Measurements from ENCODE around the gene MARK4.

Gene MARK4

DNA sequence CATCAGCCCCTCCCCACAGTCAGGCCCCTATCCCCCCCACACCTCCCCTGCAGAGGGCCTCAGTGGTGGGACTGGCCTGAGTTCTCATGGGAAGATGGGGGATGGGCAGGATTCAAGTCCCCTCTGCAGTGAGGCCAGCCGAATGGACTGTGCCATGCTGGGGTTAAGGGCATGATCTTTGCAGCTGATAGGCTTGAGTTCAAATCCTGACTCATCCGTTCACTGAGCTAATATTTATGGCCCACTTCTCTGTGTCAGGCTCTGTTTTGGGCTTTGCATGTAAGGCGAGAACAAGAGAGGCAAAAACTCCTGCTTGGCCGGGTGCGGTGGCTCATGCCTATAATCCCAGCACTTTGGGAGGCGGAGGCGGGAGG lies 20.7 kb downstream of the MARK4 start:
- no peak for DNase-seq (ENCODE audit: low spot score)

DNA sequence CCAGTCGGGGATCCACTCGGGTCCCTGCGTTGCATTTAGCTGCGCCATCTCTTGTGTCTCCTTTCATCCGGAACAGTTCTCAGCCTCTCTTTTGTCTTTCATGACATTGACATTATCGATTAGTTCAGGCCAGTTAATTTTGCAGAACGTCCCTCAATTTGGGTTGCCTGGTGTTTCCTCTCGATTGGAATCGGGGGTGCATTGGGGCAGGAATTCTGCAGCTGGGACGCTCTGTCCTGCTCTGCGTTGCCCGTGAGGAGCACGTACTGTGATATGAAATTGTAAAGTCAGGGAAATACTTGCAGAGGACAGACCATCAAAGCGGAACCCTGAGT lies 22.4 kb downstream of the MARK4 start:
- DNase-seq (ENCODE audit: low spot score): no peak

DNA sequence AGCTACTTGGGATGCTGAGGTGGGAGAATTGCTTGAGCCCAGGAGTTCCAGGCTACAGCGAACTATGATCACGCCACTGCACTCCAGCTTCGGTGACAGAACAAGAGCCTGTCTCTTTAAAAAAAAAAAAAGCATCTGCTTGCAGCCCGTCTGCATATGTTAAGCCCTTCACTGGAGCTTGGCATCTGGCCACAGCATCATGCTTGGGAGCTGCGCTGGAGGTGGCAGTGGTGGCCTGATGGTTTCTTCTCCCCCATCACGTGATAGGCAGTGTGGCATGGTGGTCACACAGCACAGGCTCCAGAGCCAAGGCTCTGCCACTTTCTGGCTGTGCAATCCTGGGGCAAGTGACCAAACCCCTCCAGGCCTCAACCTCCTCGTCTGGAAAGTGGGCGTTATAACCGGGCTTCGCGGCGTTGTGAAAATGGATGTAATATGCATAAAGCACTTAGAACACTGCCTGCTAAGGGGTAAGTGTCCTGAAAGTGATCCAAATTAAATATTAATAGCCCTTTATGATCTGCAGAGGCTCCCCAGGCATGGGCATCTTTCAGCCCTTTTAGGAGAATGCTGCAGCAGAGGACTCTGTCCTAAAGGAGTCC lies 24.4 kb downstream of the MARK4 start:
- no peak for DNase-seq (ENCODE audit: low spot score)

DNA sequence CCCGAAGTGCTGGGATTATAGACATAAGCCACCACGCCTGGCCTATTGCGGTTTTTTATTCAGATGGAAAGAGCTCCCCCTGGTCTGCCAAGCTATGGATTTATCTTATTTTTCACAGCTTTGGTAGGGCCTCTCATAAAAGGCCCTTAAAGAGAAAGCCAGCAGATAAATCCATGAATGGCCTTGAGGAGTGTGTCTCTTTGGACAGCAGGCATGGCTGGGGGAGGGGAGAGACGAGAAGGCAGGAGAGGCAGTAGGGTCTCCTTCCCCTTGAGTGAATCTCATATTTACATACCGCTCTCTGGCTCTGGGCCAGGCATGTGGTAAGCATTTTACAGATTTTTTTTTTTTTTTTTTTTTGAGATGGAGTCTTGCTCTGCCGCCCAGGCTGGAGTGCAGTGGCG lies 25.2 kb downstream of the MARK4 start:
- no peak for DNase-seq (ENCODE audit: low spot score)

DNA sequence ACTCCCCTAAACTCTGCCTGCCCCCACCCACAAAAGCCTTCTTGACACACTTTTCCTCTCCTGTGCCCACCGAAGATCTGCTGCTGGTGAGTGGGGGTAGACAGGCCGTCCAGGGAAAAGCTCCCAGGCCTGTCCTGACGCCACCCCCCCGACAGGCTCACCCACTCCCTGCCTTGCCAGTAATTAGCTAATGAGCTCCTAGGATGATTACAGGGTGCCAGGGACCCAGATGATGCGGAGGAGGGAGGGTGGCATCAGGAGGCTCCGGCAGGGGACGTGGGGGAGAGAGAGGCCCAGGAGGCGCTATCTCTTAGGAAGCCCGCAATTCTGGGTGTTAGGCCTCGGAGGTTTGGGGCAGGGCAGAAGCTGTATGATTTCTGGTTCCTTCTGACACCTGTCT lies 27.0 kb downstream of the MARK4 start:
- no peak for DNase-seq (ENCODE audit: low spot score)

DNA sequence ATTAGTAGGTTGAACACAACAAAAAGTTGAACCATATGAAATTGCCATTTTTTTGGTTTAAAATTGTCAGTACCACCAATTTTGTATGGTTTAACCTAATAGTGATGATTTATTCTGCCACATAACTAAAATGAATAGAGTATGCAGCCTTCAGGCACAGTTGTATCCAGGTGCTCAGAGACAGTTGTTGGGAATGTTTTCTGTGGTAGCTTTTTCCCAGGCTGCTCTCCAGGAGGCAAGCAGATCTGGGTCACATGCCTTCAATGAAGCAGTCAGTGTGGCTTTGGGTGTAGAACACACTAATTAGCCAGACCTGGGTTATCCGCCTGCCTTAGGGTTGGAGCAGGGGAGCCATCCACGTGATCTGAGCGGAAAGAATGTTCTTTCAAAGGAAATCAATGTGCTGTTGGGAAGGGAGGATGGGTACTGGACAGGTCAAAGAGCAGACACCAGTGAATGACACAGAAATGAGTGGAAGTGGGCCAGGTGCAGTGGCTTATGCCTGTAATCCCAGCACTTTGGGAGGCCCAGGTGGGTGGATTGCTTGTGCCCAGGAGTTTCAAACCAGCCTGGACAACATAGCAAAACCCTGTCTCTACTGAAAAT lies 28.6 kb downstream of the MARK4 start:
- no peak for DNase-seq (ENCODE audit: low spot score)

DNA sequence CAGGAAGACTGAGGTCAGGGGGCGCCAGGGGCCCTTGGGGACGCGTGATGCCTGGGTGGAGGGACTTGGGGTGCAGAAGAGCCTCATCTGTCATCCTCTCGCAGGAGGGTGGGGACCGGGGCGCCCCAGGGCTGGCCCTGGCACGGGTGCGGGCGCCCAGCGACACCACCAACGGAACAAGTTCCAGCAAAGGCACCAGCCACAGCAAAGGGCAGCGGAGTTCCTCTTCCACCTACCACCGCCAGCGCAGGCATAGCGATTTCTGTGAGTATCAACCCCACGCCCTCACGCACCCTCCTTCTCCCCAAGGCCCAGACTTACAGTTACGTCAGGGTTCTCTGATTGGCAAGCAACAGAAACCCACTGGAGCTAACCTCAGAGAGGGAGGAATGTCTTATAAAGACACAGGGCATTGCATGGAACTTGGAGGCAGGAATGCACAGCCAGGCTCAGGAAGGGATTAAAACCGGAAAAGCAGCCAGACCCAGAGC lies 29.4 kb downstream of the MARK4 start:
- no peak for DNase-seq (ENCODE audit: low spot score)

DNA sequence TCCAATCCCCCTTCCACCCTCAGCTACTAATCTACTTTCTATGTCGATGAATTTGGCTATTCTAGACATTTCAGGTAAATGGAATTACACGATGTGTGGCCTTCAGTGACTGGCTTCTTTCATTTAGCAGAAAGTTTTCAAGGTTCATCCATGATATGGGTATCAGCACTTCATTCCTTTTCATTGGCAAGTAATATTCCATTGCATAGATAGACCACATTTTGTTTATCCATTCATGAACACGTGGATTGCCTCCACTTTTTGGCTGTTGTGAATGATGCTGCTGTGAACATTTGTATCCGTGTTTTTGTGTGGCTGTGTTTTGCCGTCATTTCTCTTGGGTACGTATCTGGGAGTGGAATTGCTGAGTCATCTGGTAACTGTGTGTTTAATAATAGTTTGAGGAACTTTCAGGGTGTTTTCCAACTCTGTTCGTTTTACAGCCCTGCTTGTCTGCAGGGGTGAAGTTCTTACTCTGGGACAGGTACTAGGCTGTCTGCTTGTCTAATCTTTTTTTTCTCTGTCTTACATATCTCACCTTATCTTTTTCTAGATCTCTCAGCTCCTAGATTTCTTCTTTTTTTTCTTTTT lies 32.5 kb downstream of the MARK4 start:
- no peak for DNase-seq (ENCODE audit: low spot score)

DNA sequence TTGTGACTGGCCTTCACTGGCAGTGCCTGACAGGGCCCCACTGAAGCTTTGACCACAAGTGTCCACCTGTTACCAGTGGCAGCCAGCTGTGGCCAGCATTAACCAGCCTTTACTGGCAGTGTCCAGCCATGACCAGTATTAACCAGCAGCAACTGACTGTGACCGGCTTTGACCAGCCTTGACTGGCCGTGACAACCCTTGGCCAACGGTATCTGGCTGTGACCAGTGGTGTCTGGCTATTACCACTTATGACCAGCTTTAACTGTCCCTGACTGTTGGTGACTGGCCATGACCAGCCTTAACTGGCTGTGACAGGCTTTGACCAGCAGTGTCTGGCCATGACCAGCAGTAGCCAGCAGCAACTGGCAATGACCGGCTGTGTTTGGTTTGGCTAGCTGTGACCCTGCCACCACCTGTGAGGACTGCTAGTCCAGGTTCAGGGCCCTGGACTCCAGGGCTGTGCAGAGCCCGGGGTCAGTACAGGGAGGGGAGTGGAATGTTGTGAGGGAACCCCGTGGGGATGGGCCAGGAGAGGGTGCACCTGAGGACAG lies 39.4 kb downstream of the MARK4 start:
- DNase-seq (ENCODE audit: low spot score): no peak

DNA sequence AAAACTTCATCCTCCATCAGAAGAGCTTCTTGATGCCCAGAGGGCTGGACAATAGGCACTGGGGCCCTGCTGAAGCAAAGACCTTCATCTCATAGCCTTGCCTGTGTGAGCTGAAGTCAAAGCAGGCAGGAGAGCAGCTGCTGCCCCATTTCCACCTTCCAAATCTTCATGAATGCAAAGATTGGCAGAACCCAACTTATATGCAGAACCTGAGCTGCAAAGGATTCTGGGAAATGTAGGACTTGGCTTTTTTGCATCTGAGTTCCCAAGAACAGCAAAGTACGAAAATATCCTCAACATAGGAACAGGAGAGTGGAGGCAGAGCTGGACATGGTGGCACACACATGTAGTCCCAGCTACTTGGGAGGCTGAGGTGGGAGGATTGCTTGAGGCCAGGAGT lies 40.8 kb downstream of the MARK4 start:
- DNase-seq (ENCODE audit: low spot score): no peak

DNA sequence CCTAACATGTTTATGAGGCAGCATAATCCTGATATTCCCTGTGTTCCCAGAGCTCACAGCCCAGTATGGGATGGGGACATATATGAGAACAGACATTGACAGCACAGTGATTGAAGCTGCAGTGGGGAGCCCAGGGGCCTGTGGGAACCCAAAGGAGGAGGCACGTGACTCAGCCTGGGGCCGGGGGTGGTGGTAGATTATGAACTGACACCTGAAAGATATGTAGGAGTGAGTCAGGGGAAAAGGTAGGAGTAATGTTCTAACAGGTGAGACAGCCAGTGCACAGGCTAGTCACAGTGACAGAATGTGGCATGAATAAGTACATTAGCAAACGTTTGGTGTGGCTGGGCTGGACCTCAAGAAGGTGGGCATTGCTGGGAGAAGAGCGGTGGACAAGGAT lies 42.6 kb downstream of the MARK4 start:
- no peak for DNase-seq (ENCODE audit: low spot score)

DNA sequence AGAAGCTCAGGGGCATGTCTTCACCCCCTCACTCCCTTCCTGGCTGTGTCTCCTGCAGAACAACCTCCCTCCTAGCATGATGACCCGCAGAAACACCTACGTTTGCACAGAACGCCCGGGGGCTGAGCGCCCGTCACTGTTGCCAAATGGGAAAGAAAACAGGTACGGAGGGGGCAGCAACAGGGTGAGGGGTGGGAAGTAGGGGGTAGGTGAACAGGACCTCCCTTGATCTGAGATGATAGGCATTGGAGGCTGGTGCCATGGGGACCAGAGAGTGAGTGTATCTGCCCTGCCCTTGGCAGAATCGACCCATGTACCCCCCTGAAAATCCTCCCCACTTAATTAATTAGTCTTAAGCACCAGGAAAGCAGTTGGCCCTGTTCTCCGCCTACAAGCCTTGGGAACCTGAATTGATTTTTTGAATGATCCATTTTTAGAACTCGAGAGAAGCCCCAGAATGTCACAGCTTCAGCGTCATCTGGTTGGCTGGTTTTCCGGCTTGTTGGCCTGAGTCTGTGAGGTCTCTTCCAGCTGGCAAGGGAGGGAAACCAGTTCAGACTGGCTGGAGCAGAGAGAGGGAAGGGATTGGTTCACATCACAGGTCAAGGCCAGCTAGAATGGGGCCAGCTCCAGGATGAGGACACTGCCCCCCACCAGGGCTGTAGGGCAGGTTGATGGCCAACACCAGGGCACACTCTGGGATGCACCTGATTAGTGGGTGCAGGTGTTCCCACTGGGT lies 43.4 kb downstream of the MARK4 start:
- DNase-seq (ENCODE audit: low spot score): no peak

DNA sequence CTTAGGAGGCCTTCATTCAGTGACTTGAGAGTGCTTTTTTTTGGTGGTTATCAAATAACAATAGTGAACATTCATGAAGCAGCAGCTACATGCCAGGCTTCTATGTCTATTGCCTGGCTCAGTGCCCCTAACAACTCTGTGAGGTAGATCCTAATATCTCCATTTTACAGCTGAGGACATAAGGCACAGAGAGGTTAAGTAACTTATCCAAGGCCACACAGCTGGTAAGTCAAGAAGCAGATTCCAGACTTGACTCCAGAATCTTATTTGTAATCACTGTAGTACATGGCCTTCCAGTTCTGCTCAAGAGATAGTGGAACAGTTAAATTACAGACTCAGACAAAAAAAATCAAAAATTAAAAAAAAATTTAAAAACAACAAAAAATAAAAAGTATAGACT lies 44.8 kb downstream of the MARK4 start:
- no peak for DNase-seq (ENCODE audit: low spot score)

DNA sequence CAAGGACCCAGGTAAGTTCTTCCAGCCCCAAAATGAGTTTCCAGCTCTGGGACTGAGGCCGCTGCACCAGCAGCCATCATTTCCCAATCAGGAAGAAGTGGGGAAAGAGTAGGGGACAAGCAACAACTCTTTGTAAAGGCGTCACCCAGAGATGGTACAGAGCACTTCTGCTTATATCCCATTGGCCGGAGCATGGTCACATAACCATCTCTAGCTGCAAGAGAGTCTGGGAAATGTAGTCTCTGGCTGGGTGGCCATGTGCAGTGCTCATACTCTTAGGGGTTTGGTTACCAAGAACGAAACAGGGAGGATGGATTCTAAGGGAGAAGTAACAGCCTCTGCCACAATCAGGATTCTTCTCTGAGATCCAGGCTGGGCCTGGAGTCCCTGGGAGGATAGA lies 45.3 kb downstream of the MARK4 start:
- DNase-seq (ENCODE audit: low spot score): no peak

DNA sequence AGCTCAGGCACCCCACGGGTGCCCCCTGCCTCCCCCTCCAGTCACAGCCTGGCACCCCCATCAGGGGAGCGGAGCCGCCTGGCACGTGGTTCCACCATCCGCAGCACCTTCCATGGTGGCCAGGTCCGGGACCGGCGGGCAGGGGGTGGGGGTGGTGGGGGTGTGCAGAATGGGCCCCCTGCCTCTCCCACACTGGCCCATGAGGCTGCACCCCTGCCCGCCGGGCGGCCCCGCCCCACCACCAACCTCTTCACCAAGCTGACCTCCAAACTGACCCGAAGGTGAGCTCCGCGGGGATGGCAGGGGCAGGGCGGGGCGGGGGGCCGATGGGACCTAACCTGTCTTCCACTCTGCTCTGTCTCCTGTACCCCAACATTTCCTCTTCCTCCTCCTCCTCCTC lies 46.6 kb downstream of the MARK4 start:
- DNase-seq (ENCODE audit: low spot score): no peak

DNA sequence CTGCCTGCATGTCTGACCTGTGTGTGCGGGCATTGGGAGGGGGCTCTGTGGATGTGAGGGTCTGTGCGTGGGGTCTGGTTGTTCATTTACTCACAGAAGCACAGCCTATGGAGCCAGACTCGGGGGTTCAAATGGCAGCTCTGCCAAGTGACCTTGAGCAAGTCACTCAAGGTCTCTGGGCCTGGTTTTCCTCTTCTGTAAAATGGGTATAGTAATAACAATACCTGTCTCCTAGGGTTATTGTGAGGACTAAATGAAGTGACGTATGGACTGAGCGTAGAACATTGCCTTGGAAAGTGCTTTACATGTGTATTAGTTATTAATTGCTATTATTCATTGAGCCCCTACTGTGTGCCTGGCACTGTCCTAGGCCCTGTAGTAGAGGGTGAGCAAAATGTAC lies 47.2 kb downstream of the MARK4 start:
- no peak for DNase-seq (ENCODE audit: low spot score)

DNA sequence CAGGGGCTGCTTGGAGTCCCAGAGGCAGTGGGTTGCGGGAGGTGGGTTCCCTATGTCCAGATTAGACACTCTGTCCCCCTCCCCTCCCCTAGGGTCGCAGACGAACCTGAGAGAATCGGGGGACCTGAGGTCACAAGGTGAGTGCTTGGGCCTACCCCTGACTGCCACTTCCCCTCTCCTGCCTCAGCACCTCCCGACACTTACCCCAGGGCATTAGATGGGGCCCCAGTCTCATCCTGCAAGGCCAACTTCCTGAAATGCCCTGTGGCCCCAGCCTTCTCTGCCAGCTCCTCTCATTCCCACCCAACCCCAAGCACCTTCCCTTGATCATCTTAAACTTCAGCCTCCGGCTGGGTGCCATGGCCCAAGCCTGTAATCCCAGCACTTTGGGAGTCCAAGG lies 48.6 kb downstream of the MARK4 start:
- no peak for DNase-seq (ENCODE audit: low spot score)

DNA sequence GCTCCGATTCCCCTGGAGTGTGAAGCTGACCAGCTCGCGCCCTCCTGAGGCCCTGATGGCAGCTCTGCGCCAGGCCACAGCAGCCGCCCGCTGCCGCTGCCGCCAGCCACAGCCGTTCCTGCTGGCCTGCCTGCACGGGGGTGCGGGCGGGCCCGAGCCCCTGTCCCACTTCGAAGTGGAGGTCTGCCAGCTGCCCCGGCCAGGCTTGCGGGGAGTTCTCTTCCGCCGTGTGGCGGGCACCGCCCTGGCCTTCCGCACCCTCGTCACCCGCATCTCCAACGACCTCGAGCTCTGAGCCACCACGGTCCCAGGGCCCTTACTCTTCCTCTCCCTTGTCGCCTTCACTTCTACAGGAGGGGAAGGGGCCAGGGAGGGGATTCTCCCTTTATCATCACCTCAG lies 51.3 kb downstream of the MARK4 start:
- DNase-seq (ENCODE audit: low spot score): no peak

DNA sequence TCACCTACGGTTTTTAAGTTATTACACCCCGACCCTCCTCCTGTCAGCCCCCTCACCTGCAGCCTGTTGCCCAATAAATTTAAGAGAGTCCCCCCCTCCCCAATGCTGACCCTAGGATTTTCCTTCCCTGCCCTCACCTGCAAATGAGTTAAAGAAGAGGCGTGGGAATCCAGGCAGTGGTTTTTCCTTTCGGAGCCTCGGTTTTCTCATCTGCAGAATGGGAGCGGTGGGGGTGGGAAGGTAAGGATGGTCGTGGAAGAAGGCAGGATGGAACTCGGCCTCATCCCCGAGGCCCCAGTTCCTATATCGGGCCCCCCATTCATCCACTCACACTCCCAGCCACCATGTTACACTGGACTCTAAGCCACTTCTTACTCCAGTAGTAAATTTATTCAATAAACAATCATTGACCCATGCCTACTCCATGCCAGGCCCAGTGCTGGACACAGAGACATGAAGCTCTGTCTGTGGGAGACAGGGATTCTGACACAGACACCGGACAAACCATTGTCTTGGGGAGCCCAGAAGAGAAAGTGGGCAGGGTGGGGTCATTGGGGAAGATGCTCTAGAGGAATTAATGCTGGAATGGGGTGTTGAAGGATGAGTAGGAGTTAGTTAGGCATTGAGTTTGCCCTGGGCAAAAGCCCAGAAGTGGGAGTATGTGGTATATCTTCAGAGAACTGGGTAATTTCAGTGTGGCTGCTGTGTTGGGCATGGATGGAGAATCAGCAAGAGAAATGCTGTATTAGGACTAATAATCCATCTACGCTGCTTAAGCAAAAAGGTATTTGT lies 52.4 kb downstream of the MARK4 start:
- no peak for DNase-seq (ENCODE audit: low spot score)

DNA sequence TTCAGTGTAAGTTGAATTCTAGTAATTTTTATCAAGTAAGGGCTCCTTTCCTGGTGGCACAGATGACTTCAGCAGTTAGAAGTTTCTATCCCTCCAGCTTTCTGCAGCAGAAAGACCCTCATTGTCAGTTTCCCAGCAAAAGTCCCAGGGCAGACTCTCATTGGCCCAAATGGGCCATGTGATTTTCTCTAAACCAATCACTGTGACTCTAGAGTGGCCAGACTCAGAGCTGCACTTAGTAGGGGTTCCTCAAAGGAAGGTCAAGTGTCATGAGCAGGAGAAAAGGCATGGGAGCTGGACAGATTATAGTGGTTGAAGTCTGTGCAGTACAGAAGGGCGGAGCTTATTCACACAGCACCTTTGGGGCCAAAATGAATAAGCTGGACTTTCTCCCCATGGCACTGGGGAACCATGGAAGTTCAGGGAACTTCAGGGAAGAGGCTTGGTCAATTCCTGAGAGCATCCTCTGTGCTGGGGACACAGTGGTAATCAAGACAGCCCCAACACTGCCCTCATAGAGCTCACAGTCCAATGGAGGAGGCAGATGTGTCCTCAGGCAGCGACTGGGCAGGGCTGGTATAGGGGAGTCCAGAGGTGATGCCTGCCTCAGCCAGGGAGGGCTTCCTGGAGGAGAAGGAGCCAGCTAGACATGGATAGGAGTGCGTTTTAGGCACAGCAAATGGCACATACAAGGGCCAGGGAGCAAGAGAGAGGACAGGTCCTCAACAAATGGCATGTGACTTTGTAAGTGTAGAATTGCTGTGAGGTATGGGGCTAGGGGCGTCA lies 53.3 kb downstream of the MARK4 start:
- DNase-seq (ENCODE audit: low spot score): no peak

DNA sequence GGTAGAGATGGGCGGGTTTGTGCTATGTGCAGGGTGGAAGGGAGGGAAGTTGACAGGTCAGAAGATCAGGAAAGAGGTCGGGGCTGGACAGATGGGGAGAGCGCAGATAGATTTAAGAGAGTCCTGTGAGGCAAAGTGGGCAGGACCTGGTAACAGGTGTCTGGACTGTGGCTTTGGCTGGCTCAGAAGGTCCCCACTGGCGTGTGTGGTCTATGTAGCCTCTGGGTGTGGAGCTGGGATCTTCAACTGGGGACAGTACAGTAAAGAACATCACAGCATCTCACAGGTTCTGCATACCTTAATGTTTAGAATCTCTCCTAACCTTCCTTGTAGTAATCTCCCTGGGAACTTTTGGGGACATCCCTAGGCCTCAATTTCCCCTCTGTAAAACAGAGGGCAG lies 53.9 kb downstream of the MARK4 start:
- DNase-seq (ENCODE audit: low spot score): no peak

Measured in CD4-positive, alpha-beta T cell treated with Interleukin-6 at 100 ng/mL for 8 hours (primary cell).